Nephron (organoid): ENCODE data around the gene OR2V1.
"Not testable (repeated sequence)": the region's sequence is repeated elsewhere in the genome, so short reads cannot be mapped to it uniquely, and the experiment has no call there.

ENCODE experiments used
- H3K27ac Mint-ChIP-seq, 3 experiments: 2 replicates each; pipeline ENCODE4 v1.8.0; 2020; ENCODE audit warnings: mixed read lengths in 3 of 3, mild to moderate bottlenecking in 2 of 3, moderate library complexity in 1 of 3
- H3K27me3 Mint-ChIP-seq: 2 replicates; pipeline ENCODE4 v1.8.0; 2021; ENCODE audit warnings: low read depth, mild to moderate bottlenecking, moderate library complexity, mixed read lengths
- H3K36me3 Mint-ChIP-seq: 2 replicates; pipeline ENCODE4 v1.8.0; 2020; ENCODE audit warnings: low read depth, mixed read lengths
- H3K4me1 Mint-ChIP-seq: 2 replicates; pipeline ENCODE4 v1.8.0; 2020; ENCODE audit warnings: mixed read lengths
- H3K4me3 Mint-ChIP-seq, 3 experiments: 2 replicates each; pipeline ENCODE4 v1.8.0; 2020; ENCODE audit warnings: mild to moderate bottlenecking in 3 of 3, mixed read lengths in 3 of 3, moderate library complexity in 2 of 3
- H3K9me3 Mint-ChIP-seq: 2 replicates; pipeline ENCODE4 v1.8.0; 2020; ENCODE audit warnings: mixed read lengths
- CTCF ChIP-seq, 3 experiments: fragments of 200-600 bp; sonication (generic); IDR thresholded peaks; one replicate each; pipeline ENCODE4 v1.5.0; 2021; ENCODE audit warnings: antibody characterized with exemption in 3 of 3; ENCODE audit not compliant: unreplicated experiment in 3 of 3

OR2V1 gene

GRCh38 chr5:181118369-181118768 is 12.6 kb downstream of the OR2V1 start:
- peaks cover 17% of the 10 kb centered on the region for H3K9me3 Mint-ChIP-seq

GRCh38 chr5:181114844-181115778 is 15.9 kb downstream of the OR2V1 start:
- peak overlapping the region; percentile 26 to 41 (median 33) for H3K4me3 Mint-ChIP-seq
- H3K36me3 Mint-ChIP-seq = no peaks in the 10 kb centered on the region
- peaks cover 96% of the 10 kb centered on the region for H3K27me3 Mint-ChIP-seq
- H3K9me3 Mint-ChIP-seq = peaks cover 17% of the 10 kb centered on the region
- TF ChIP-seq CTCF (IDR thresholded peaks at IDR 0.05; ENCODE audit: unreplicated experiment in 3 of 3) = no peak
- H3K27ac Mint-ChIP-seq = no peak overlapping the region
- H3K4me1 Mint-ChIP-seq = peaks cover 8% of the 10 kb centered on the region

More at GRCh38 chr5:181118369-181118768, 12.6 kb downstream of the OR2V1 start:
- Mint-ChIP-seq H3K36me3 (no peaks in the 10 kb centered on the region), H3K27ac (no peak overlapping the region), H3K4me3 (no peak overlapping the region), H3K4me1 (peaks cover 8% of the 10 kb centered on the region), H3K27me3 (peaks cover 89% of the 10 kb centered on the region)
- no peak for TF ChIP-seq CTCF (IDR thresholded peaks at IDR 0.05; ENCODE audit: unreplicated experiment in 3 of 3)

- H3K4me3 Mint-ChIP-seq = peak overlapping the region in 1 of 3 experiments; percentile 26
- no peak for TF ChIP-seq CTCF (IDR thresholded peaks at IDR 0.05; ENCODE audit: unreplicated experiment in 3 of 3)
- peaks cover 8% of the 10 kb centered on the region for H3K4me1 Mint-ChIP-seq
- H3K27ac Mint-ChIP-seq = no peak overlapping the region
- peaks cover 17% of the 10 kb centered on the region for H3K9me3 Mint-ChIP-seq
- no peaks in the 10 kb centered on the region for H3K36me3 Mint-ChIP-seq
- peaks cover 96% of the 10 kb centered on the region for H3K27me3 Mint-ChIP-seq
Observed at GRCh38 chr5:181114284-181114843, 16.6 kb downstream of the OR2V1 start.

GRCh38 chr5:181113572-181113971 is 17.4 kb downstream of the OR2V1 start:
- Mint-ChIP-seq H3K27me3 (peaks cover 96% of the 10 kb centered on the region), H3K9me3 (peaks cover 17% of the 10 kb centered on the region)
- H3K4me1 Mint-ChIP-seq, H3K4me3 Mint-ChIP-seq, H3K27ac Mint-ChIP-seq, H3K36me3 Mint-ChIP-seq: not testable (repeated sequence)

GRCh38 chr5:181112476-181112875 is 18.5 kb downstream of the OR2V1 start:
- Mint-ChIP-seq H3K27ac (no peak overlapping the region), H3K36me3 (no peaks in the 10 kb centered on the region), H3K4me1 (peaks cover 8% of the 10 kb centered on the region), H3K9me3 (peaks cover 17% of the 10 kb centered on the region), H3K4me3 (no peak overlapping the region), H3K27me3 (peaks cover 96% of the 10 kb centered on the region)
- TF ChIP-seq CTCF (IDR thresholded peaks at IDR 0.05; ENCODE audit: unreplicated experiment in 3 of 3) = no peak

GRCh38 chr5:181111010-181111409 is 20.0 kb downstream of the OR2V1 start:
- H3K27me3 Mint-ChIP-seq = peaks cover 96% of the 10 kb centered on the region
- H3K4me1 Mint-ChIP-seq = peaks cover 8% of the 10 kb centered on the region
- H3K9me3 Mint-ChIP-seq = peaks cover 14% of the 10 kb centered on the region
- no peaks in the 10 kb centered on the region for H3K36me3 Mint-ChIP-seq
- no peak for TF ChIP-seq CTCF (IDR thresholded peaks at IDR 0.05; ENCODE audit: unreplicated experiment in 3 of 3)
- no peak overlapping the region for H3K27ac Mint-ChIP-seq
- no peak overlapping the region for H3K4me3 Mint-ChIP-seq
